Measurements from ENCODE around the gene FBXL5.

DNA sequence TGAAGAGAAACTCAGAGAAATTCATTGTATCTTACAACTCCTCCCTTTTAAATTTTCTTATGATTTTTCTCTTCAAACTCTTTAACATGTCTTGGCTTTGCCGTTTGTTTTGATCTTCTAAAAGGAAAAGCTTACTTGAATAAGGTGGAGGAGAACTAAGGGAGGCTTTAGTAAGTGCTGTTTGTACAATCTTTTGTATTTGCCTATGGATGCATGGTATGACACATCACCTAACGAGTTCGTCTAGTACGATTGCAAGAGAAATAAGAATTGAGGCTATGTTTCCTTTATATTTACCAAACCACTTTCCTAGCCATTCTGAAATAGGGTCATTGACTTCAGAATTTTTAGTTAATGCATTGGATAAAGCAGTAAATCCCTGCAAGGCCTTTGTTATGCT lies 39.3 kb upstream of the FBXL5 start:
- TF ChIP-seq, protein P1, sequence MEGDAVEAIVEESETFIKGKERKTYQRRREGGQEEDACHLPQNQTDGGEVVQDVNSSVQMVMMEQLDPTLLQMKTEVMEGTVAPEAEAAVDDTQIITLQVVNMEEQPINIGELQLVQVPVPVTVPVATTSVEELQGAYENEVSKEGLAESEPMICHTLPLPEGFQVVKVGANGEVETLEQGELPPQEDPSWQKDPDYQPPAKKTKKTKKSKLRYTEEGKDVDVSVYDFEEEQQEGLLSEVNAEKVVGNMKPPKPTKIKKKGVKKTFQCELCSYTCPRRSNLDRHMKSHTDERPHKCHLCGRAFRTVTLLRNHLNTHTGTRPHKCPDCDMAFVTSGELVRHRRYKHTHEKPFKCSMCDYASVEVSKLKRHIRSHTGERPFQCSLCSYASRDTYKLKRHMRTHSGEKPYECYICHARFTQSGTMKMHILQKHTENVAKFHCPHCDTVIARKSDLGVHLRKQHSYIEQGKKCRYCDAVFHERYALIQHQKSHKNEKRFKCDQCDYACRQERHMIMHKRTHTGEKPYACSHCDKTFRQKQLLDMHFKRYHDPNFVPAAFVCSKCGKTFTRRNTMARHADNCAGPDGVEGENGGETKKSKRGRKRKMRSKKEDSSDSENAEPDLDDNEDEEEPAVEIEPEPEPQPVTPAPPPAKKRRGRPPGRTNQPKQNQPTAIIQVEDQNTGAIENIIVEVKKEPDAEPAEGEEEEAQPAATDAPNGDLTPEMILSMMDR (IDR thresholded peaks at IDR 0.05; ENCODE audit: low read length), result no peak
- no peak for TF ChIP-seq EZH2 (IDR thresholded peaks at IDR 0.05; ENCODE audit: borderline replicate concordance, low read length)

All from OCI-LY1 (cell line).